GM10248 (cell line): ENCODE measurements around the gene TAF6.
A peak's percentile ranks its signal among the peaks of the same experiment; 100 is the strongest.

Source experiments
- CTCF ChIA-PET: fragments of 300-600 bp; sonication (Branson Sonifier 250); formaldehyde crosslinking; extraction: SDS; loops from one replicate; lab custom pipeline; 2021; ENCODE audit warnings: antibody characterized with exemption; lab: Yijun Ruan, JAX
- POLR2A ChIA-PET: fragments of 350-650 bp; sonication (Branson Sonifier 250); formaldehyde crosslinking; extraction: SDS; loops from one replicate; lab custom pipeline; 2020; ENCODE audit warnings: antibody characterized with exemption; lab: Yijun Ruan, JAX
- DNase-seq: peaks from one replicate; pipeline ENCODE4 v3.0.0; 2012; ENCODE audit errors: extremely low spot score
- CTCF ChIP-seq: IDR thresholded peaks from 2 replicates; pipeline ENCODE4 v1.5.1; 2012; ENCODE audit warnings: mild to moderate bottlenecking, low read depth; ENCODE audit errors: extremely low read depth, missing control alignments, control extremely low read depth

TAF6 gene

GRCh38 chr7:100119072-100119969 lies at the start of gene TAF6, which contains the start of gene CNPY4:
TSS of gene TAF6 (minus strand) at chr7:100119358. CDS start at chr7:100114209, 5,149 bp downstream.
TSS of gene CNPY4 (plus strand) at chr7:100119634. CDS start at chr7:100119745, 111 bp downstream.
- ChIA-PET CTCF (interaction anchor here (6.3 kb wide), 1 partner anchor 13 kb away, joined by 53 read pairs; no protein-coding TSS in a partner anchor), POLR2A (no interaction called here)
- TF ChIP-seq CTCF: no peak

GRCh38 chr7:100167912-100168323 lies 48.8 kb upstream of the TAF6 start:
- CTCF ChIA-PET: interaction anchor here (0.8 to 3.3 kb wide), 6 partner anchors 11 to 50 kb away, joined by 3 to 23 read pairs (median 4); no protein-coding TSS in a partner anchor
- POLR2A ChIA-PET: no interaction called here
- TF ChIP-seq CTCF: no peak
- DNase-seq: no peak

More at GRCh38 chr7:100119072-100119969, at the start of gene TAF6, which contains the start of gene CNPY4:
- DNase-seq: peak; percentile 99

- ChIA-PET CTCF (interaction anchor here (1.0 to 3.3 kb wide), 7 partner anchors 10 to 51 kb away, joined by 3 to 23 read pairs (median 4); partner anchors contain the start of genes GPC2 and STAG3), POLR2A (no interaction called here)
- no peak for TF ChIP-seq CTCF
- DNase-seq: no peak
Measured at GRCh38 chr7:100166970-100167911, 48.1 kb upstream of the TAF6 start.

- no peak for TF ChIP-seq CTCF
- POLR2A ChIA-PET: no interaction called here
- DNase-seq: no peak
- CTCF ChIA-PET: interaction anchor here (1.1 to 3.3 kb wide), 6 partner anchors 9 to 51 kb away, joined by 3 to 23 read pairs (median 6); partner anchors contain the start of genes GPC2 and STAG3
Measured at GRCh38 chr7:100166317-100166940, 47.3 kb upstream of the TAF6 start.

- DNase-seq: no peak
- TF ChIP-seq CTCF: no peak
- ChIA-PET CTCF (no interaction called here), POLR2A (no interaction called here)
Measured at GRCh38 chr7:100163871-100164270, 44.7 kb upstream of the TAF6 start.
